HepG2 (cell line): Measurements from ENCODE around the gene IL17RC. TPM values are rescaled to one million over a fixed set of nuclear protein-coding genes. Genes with fewer than 3 reads are reported as not detected.
A peak's percentile ranks its signal among the peaks of the same experiment; 100 is the strongest.
"Not testable (repeated sequence)": the region's sequence is repeated elsewhere in the genome, so short reads cannot be mapped to it uniquely, and the experiment has no call there.

Experiments
- FOXP1 ChIP-seq, 2 experiments: fragments of 450-650 bp in 1 of 2; IDR thresholded peaks; 2 replicates each; pipeline ENCODE4 v1.6.1; 2017 to 2018; ENCODE audit warnings: antibody characterized with exemption in 1 of 2
- IRF2 ChIP-seq: IDR thresholded peaks from 2 replicates; pipeline ENCODE4 v1.6.1; 2018; ENCODE audit warnings: missing genetic modification reagents, missing compliant biosample characterization
- MXI1 ChIP-seq: IDR thresholded peaks from 3 replicates; pipeline ENCODE4 v1.6.1; 2012; ENCODE audit warnings: low read depth, low read length, inconsistent platforms, borderline replicate concordance
- ZBTB33 ChIP-seq: sonication (generic); formaldehyde crosslinking; IDR thresholded peaks from 2 replicates; pipeline ENCODE4 v1.4.0; 2020; ENCODE audit warnings: missing genetic modification reagents
- polyA plus RNA-seq, 8 experiments: library from polyadenylated mRNA; depleted of rRNA in 3 of 8; stranded (reverse) in 7 of 8; unstranded in 1 of 8; fragments of >200 nt; fragmentation: Illumina TruSeq in 4 of 8; extraction: Trizol in 4 of 8; gene quantifications; 2 replicates each; pipeline versions ENCODE4 v1.2.1 to v1.2.3, GENCODE V29; 2011 to 2016; ENCODE audit warnings: low read depth in 4 of 8, missing spikeins in 1 of 8, mixed read lengths in 1 of 8; ENCODE audit not compliant: insufficient read depth in 1 of 8
- total RNA-seq, 5 experiments: library from RNA; depleted of rRNA; stranded (reverse); fragments of >200 nt; fragmentation: Illumina TruSeq; extraction: Trizol; gene quantifications; 2 replicates each; pipeline ENCODE4 v1.2.3, GENCODE V29; 2016; ENCODE audit warnings: low read depth in 1 of 5
- TF ChIP-seq, protein P1 (sequence below): sonication (generic); formaldehyde crosslinking; IDR thresholded peaks from 2 replicates; pipeline ENCODE4 v1.8.0; 2023; ENCODE audit warnings: mild to moderate bottlenecking, missing genetic modification reagents

IL17RC gene
- total and polyA plus RNA-seq, 2 of the 13 experiments (the other 11 are each of a cell fraction or from before 2014, with no cell fraction given): 20.7 to 24.0 TPM

DNA sequence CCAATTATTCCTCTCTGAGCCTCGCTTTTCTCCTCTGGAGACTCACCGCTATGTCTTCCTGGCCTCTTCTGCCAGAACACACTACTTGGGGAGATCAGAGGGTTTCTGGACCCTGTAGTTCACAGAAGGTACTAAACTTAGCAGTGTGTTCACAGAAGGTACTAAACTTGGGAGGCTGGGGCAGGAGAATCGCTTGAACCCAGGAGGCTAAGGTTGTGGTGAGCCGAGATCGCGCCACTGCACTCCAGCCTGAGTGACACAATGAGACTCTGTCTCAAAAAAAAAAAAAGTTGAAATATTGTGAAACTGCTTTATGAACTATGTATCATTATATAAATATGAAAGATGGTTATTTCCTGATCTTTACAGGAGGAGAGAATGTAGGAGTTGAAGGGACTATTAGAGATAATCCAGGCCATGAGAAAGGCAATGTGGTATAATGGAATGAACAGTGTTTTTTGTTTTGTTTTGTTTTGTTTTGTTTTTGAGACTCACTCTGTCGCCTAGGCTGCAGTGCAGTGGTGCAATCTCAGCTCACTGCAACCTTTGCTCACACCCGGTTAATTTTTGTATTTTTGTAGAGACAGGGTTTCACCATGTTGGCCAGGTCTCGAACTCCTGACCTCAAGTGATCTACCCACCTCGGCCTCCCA, 20.0 kb upstream of the IL17RC start (continued):
- TF ChIP-seq FOXP1 (IDR thresholded peaks at IDR 0.05): peak; percentile 8; the same call in 1 of the 2 replicates
- not testable (repeated sequence) for TF ChIP-seq FOXP1 (CRISPR knock-in tag; IDR thresholded peaks at IDR 0.05)
- TF ChIP-seq IRF2 (CRISPR knock-in tag): 0 out of 2 replicates have a peak, but pooled peaks have one; percentile 6
- peak; percentile 59; the same call in 1 of the 2 replicates for TF ChIP-seq ZBTB33 (CRISPR knock-in tag)
- peak; percentile 18; the same call in 1 of the 3 replicates for TF ChIP-seq MXI1
- TF ChIP-seq, protein P1, sequence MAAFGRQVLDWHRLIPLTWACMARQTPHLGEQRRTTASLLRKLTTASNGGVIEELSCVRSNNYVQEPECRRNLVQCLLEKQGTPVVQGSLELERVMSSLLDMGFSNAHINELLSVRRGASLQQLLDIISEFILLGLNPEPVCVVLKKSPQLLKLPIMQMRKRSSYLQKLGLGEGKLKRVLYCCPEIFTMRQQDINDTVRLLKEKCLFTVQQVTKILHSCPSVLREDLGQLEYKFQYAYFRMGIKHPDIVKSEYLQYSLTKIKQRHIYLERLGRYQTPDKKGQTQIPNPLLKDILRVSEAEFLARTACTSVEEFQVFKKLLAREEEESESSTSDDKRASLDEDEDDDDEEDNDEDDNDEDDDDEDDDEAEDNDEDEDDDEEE (CRISPR knock-in tag): 0 out of 2 replicates have a peak, but pooled peaks have one; percentile 35
